Stomach (tissue), 4 donors: ENCODE measurements around the gene CAPN8.

ENCODE experiments used
- CTCF ChIP-seq, 7 experiments: fragments of 450-650 bp in 4 of 7; fragments of 200-600 bp in 3 of 7; sonication (generic) in 3 of 7; IDR thresholded peaks; one replicate each; pipeline ENCODE4 v1.5.1; 2016 to 2019; ENCODE audit warnings: antibody characterized with exemption in 7 of 7, control low read depth in 2 of 7, mild to moderate bottlenecking in 1 of 7
- EP300 ChIP-seq: sonication (generic); formaldehyde crosslinking; IDR thresholded peaks from one replicate; pipeline ENCODE4 v1.6.1; 2017; ENCODE audit warnings: antibody characterized with exemption
- POLR2A ChIP-seq, 4 donors: fragments of 450-650 bp; IDR thresholded peaks; one replicate each; pipeline ENCODE4 v1.6.1; 2016; ENCODE audit warnings: antibody characterized with exemption in 4 of 4, control low read depth in 2 of 4, mild to moderate bottlenecking in 1 of 4, moderate library complexity in 1 of 4
- POLR2AphosphoS5 ChIP-seq, 3 donors: sonication (generic); formaldehyde crosslinking; IDR thresholded peaks; one replicate each; pipeline ENCODE4 v1.6.1; 2016; ENCODE audit warnings: antibody characterized with exemption in 3 of 3

DNA sequence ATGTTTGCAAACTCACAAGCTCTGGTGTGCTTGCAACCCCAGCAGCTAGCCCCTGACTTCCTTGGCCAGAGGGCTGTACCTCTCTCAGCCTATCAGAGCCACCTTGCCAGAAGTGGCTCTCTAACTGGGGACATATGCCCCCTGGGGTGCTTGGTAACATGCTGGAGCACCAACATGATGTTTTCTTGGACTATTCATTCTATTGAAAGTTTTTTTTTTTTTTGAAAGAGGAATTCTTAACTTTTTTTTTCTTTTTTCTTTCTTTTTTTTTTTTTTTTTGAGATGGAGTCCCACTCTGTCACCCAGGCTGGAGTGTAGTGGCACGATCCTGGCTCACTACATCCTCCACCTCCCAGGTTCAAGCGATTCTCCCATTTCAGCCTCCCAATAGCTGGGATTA is 14.7 kb upstream of the CAPN8 start:
- TF ChIP-seq CTCF (IDR thresholded peaks at IDR 0.05) (no peak), POLR2AphosphoS5 (IDR thresholded peaks at IDR 0.05) (no peak), POLR2A (IDR thresholded peaks at IDR 0.05) (no peak), EP300 (no peak)
